ENCODE results near the gene IL18BP.

DNA sequence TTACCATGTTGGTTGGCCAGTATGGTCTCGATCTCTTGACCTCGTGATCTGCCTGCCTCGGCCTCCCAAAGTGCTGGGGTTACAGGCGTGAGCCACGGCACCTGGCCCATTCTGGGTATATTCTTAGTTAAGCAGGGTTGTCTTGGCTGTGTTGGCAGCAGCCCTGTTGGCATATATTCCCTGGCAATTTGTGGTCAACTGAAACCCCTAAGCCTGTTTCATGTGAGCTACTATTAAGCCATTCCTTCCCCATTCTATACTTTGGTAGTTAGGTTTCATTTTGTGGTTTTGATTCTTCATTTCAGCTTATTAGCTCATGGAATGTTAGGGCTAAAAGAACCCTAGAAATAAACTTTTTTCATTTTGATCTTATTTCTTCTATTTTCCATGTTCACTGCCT lies 22.2 kb upstream of the IL18BP start:
- TF ChIP-seq SMC3 (IDR thresholded peaks at IDR 0.05; ENCODE audit: borderline replicate concordance, low read length), result no peak
- TF ChIP-seq EP300 (IDR thresholded peaks at IDR 0.05; ENCODE audit: borderline replicate concordance in 1 of 2, control insufficient read depth in 1 of 2, low read depth in 2 of 2, low read length in 2 of 2), result no peak
- no peak for TF ChIP-seq SREBF2 (IDR thresholded peaks at IDR 0.05; ENCODE audit: low read length)
- no peak for TF ChIP-seq KAT2A (conservative IDR thresholded peaks at IDR 0.05; ENCODE audit: control insufficient read depth, low read depth, low read length)
- TF ChIP-seq, protein P1, sequence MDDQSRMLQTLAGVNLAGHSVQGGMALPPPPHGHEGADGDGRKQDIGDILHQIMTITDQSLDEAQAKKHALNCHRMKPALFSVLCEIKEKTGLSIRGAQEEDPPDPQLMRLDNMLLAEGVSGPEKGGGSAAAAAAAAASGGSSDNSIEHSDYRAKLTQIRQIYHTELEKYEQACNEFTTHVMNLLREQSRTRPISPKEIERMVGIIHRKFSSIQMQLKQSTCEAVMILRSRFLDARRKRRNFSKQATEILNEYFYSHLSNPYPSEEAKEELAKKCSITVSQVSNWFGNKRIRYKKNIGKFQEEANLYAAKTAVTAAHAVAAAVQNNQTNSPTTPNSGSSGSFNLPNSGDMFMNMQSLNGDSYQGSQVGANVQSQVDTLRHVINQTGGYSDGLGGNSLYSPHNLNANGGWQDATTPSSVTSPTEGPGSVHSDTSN (IDR thresholded peaks at IDR 0.05; ENCODE audit: insufficient replicate concordance, low read depth, low read length), result no peak

Data from GM12878 (cell line).